GM21526 (cell line): ENCODE data around the gene LIN28B.
"Not testable (repeated sequence)": the region's sequence is repeated elsewhere in the genome, so short reads cannot be mapped to it uniquely, and the experiment has no call there.

Experiments used
- ATAC-seq: cut with Tn5 transposase; IDR thresholded peaks from one replicate; pipeline ENCODE4 v1.9.1; 2021; ENCODE audit warnings: moderate library complexity; ENCODE audit not compliant: unreplicated experiment, low FRiP score

LIN28B gene

DNA sequence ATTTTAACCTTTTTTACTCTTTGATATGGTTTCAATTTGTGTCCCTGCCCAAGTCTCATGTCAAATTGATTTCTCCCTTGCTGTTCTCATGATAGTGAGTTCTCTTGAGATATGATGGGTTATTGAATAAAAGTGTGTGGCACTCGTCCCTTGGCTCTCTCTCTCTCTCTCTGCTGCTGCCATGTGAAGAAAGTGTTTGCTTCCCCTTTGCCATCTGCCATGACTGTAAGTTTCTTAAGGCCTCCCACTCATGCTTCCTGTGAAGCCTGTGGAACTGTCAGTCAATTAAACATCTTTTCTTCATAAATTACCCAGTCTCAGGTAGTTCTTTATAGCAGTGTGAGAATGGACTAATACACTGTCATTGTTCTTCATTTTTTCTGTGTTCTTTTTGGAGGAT lies 48.5 kb downstream of the LIN28B start:
- ATAC-seq = no peak

DNA sequence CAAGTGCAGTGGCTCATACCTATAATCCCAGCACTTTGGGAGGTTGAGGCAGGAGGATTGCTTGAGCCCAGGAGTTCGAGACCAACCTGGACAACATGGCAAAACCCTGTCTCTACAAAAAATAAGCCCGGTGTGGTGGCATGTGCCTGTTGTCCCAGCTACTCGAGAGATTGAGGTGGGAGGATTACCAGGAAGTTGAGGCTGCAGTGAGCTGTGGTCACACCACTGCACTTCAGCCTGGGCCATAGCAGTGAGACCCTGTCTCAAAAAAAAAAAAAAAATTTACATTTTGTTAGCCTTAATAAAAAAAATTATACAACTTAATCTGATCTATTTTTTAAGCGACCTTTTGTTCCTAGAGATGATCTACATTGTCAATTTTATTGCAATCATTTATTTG lies 56.6 kb downstream of the LIN28B start:
- not testable (repeated sequence) for ATAC-seq

GRCh38 chr6:105014448-105014847 lies 57.5 kb downstream of the LIN28B start:
- no peak for ATAC-seq

DNA sequence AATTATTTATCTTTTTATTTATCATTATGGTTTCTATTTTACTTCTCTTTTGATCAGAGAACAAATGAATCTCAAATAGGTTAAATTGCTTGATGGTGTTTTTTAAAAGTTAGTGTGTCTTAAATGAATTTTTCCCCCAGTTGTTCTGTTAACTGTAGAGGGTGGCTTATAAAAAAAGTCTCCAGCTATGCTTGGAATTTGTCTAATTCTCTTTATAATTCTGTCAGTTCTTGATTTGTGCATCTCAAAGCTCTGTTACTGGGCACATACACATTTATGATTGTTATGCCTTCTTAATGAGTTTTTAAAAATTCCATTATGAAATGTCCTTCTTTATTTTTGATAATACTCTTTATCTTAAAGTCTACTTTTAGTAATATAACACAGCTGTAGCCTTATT lies 58.0 kb downstream of the LIN28B start:
- ATAC-seq = no peak

- ATAC-seq = no peak
Observed at GRCh38 chr6:105015482-105015881, 58.6 kb downstream of the LIN28B start.

DNA sequence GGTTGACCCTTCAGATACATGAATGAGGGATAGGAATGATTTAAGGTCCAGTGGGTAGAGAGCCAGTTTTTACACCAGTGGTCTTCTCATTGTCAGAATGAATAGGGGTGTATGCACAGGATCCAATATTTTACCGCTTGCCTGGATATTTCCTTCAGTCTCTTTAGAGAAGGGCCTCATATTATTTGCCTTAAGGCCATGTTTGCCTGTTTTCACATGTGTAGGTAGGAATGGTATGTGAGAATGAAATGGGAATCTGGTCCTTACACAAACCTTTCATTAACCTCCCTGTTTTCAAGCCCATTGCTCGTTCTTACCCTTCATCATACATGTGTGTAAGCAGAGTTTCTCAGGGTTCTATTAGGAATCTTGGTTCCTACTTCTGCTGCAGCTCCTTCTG lies 62.4 kb downstream of the LIN28B start:
- ATAC-seq = no peak

DNA sequence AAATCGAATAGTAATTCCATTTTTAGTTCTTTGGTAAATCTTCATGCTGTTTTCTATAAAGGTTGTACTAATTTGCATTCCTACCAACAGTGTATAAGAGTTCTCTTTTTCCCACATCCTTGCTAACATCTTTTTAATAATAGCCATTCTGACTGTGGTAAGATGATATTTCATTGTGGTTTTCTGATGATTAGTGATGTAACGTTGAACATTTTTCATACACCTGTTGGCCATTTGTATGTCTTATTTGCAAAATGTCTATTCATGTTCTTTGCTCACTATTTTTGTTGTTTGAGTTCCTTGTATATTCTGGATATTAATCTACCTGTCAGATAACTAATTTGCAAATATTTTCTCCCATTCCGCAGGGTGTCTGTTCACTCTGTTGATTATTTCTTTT lies 64.5 kb downstream of the LIN28B start:
- ATAC-seq = no peak

DNA sequence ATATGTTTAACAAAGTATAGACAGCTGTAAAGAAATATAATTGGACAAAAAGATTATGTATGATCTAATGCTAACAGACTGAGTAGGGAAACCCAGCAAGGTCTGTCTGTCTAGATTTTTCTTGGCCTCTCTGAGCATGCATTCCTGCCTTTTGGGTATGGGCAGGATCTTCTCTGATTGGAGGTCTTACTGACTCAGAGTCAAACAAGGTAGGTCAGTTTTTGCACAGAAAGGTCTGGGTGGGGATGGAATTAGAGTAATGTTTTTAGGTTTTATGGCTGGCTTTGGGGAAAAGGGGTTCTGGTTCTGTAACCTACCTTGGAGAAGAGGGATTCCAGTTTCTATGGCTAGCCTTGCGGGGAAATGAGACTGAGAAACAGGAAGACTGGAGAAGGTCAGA lies 65.5 kb downstream of the LIN28B start:
- ATAC-seq = no peak

GRCh38 chr6:105024803-105025202 lies 67.9 kb downstream of the LIN28B start:
- no peak for ATAC-seq

DNA sequence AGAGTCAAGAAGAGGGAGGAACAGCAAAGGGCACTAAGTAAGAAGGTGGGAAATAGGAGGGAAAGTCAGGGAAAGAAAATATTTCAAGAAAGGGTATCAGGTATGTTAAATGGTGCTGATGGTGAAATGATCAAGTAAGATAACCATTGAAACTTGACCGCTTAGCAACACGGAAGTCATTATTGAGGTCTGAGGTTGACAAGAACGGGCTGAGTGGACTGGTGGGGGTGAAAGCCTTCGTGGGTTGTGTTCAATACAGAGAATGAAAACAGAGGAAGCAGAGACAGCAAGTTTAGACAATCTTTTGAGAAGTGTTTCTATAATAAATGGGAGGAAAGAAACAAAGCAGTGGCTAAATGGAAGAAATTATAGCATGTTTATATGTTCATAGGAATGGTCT lies 72.0 kb downstream of the LIN28B start:
- no peak for ATAC-seq

DNA sequence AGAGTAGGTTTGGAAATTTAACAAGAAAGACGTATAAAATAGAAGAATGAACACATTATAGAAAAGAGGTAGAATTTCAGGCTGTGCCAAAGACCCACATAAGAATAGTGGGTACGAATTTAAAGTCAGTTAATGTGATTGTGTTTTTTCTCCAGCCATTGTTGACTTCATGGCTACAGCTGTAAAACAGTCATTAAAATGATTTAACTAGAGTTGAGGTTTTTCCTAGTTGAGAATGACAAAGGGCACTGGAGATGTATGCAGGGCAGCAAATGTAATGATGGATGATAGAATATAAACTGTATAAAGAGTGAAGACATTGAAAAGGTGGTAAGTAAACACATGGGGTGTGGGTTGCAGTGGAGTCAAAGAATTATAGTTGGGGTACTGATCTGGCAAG lies 72.7 kb downstream of the LIN28B start:
- ATAC-seq = no peak

DNA sequence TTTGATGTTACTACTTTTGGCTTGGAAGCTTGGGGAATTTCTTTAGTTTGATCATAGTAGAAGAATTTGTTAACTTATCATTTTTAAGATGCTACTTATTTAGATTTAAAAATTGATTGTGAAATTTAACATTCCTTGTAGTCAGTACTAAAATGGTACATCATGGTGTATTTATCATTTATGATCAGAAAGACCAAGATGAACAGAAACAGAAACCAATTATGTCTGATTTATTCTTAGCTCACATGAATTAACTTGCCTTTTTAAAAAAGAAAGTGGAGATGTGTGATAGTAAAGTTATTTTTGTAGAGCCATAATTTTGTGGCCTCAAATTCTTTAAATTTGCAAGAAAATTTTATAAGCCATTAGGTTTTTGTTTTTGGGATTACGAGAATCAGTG lies 77.6 kb downstream of the LIN28B start:
- no peak for ATAC-seq

DNA sequence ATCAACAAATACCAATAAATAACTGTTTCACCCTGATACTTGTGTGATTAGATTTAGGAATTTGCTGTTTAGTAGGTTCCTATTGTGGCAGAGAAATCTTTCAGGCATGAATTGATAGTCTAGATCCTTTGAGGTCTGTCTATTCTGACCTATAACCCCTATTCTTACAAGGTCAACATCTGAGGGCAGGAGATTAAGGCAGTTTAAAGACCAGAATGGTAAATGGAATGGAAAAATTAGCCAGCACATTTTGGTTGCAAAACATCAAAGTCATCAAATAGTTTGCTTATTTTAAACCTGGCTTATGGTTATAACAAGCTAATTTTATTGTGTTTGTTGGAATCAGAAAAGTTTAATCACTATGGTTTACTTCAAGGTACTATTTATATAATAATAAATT lies 78.4 kb downstream of the LIN28B start:
- ATAC-seq = no peak

GRCh38 chr6:105036351-105036750 lies 79.4 kb downstream of the LIN28B start:
- ATAC-seq = no peak

DNA sequence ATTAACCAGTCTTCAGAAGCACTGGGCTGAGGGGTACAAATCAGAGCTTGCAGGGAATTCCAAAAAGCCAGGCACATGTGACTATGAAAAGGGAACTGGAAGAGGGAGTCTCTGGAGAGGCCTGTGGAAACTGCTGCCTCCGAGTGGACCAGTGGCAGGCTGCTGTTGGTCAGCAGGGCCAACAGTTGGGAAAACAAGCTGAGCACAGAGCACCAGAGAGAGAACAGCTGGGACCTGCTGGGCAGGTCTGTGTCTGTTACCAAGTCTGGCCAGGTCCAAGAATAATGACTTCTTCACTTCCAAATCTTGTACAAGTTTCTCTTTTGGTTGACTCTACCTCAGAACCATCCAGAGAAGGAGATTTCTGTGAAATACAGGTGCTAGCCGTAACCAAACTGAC lies 81.4 kb downstream of the LIN28B start:
- no peak for ATAC-seq

GRCh38 chr6:105041880-105042279 lies 85.0 kb downstream of the LIN28B start:
- ATAC-seq = no peak

- ATAC-seq = no peak
Observed at GRCh38 chr6:105042648-105043047, 85.7 kb downstream of the LIN28B start.

- no peak for ATAC-seq
Observed at GRCh38 chr6:105043979-105044378, 87.1 kb downstream of the LIN28B start.

DNA sequence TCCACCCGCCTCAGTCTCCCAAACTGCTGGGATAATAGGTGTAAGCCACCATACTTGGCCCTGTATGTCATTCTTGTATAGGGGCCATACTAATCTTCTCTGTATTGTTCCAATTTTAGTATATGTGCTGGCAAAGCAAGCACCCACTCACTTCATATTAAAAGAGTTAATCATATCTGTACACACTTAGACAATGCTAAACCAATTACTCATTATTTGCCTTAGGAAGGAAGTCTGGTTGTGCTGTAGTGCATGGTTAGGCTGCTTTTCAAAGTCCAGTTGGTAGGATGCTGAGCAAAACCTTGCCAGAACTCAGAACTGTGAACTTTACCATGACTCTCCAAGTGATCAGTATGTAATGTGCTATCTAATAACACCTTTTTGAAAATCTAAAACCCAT lies 88.6 kb downstream of the LIN28B start:
- ATAC-seq = no peak

DNA sequence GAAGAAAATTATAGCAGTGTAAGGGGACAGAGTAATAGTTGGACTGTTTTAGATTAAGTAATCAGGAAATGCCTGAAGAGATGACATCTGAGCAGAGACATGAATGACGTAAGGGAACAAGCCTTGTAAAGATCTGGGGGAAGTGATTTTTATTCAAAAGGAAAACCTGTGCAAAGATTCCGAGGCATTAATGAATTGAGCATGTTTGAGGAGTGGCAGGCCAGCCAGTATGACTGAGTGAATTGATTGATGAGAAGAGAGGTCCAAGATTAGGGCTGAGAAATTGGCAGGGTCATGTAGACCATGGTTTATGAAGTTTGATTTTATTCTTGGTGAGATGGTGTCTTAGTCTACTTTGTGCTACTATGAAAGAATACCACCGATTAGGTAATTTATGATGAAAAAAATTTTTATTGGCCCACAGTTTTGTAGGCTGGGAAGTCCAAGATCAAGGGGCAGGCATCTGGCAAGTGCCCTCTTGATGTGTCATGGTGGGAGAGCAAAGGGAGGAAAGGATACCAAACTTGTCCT lies 95.1 kb downstream of the LIN28B start:
- ATAC-seq = no peak

GRCh38 chr6:105056646-105057045 lies 99.7 kb downstream of the LIN28B start:
- no peak for ATAC-seq

GRCh38 chr6:105057160-105057559 lies 100.3 kb downstream of the LIN28B start:
- no peak for ATAC-seq

- ATAC-seq = no peak
Observed at GRCh38 chr6:105058316-105058715, 101.4 kb downstream of the LIN28B start.
